Astrocyte of the cerebellum (primary cell): ENCODE measurements around the gene NR3C1.

Experiments
- DNase-seq: peaks from one replicate; pipeline ENCODE4 v3.0.0-alpha.2; 2011; ENCODE audit warnings: low read depth
- H3K4me3 ChIP-seq: 2 replicates; pipeline ENCODE4 v1.5.1; 2011; ENCODE audit warnings: mild to moderate bottlenecking, low read depth, low read length, moderate library complexity
- in situ Hi-C: cut with HindIII; loops from 2 replicates; pipeline ENCODE4 v1.10.0; 2017; ENCODE audit warnings: low sequenced_read_pairs
- TF ChIP-seq, protein P1 (sequence below): IDR thresholded peaks from 2 replicates; pipeline ENCODE4 v1.5.1; 2012; ENCODE audit warnings: low read length, low read depth, moderate library complexity, mild to moderate bottlenecking; ENCODE audit errors: missing control alignments

The NR3C1 gene

DNA sequence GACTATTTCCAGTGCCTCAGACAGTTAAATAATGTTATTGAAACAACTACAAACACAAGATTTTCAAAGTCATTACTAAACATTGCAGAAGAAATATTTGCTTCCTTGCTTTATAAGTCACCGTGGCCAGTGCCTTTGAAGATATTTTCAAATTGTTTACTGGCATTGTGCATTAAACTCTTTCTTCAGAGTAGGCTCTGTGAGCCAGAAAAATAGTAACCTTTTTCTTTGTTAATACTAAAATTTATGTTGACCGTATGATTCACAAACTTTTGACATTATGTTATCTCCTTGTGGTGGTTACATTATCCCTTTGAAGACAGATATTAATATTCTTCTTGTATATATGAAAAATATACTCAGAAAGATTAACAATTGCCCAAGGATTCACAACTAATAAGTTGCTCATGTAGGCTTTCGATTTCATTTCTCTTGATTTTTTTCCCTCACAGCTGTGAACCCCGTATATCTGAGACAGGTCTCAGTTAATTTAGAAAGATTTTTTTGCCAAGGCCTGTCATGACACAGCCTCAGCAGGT, 140.1 kb downstream of the NR3C1 start:
- in situ Hi-C loops = no loop called here
- TF ChIP-seq, protein P1, sequence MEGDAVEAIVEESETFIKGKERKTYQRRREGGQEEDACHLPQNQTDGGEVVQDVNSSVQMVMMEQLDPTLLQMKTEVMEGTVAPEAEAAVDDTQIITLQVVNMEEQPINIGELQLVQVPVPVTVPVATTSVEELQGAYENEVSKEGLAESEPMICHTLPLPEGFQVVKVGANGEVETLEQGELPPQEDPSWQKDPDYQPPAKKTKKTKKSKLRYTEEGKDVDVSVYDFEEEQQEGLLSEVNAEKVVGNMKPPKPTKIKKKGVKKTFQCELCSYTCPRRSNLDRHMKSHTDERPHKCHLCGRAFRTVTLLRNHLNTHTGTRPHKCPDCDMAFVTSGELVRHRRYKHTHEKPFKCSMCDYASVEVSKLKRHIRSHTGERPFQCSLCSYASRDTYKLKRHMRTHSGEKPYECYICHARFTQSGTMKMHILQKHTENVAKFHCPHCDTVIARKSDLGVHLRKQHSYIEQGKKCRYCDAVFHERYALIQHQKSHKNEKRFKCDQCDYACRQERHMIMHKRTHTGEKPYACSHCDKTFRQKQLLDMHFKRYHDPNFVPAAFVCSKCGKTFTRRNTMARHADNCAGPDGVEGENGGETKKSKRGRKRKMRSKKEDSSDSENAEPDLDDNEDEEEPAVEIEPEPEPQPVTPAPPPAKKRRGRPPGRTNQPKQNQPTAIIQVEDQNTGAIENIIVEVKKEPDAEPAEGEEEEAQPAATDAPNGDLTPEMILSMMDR = no peak
- H3K4me3 ChIP-seq = no peak overlapping the region
- DNase-seq = no peak

DNA sequence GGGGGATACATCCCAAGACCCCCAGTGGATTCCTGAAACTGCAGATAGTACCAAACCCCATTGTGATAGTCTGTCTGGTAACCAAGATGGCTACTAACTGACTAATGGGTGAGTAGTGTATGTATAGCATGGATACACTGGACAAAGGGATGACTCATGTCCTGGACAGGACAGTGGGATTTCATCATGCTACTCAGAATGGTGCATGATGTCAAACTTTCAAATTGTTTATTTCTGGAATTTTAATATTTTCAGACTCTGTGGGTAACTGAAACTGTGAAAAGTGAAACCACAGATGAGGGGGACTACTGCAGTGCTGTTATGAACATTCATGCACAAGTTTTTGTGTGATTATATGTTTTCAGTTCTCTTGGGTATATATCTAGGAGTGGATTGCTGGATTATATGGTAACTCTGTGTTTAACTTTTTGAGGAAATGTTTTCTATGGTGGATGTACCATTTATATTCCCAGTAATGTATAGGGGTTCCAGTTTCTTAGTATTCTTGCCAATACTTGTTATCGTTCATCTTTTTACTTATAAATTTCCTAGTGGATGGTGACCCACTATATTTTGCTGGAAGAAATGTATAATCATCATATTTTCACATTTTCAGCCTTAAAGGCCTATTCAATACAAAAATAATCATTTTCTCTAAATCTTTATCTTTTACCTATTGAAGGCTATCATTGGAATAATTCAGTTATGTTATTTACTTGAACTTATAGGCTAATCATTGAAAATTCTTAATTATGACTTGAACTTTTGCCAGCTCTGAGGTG, 140.9 kb downstream of the NR3C1 start:
- peak; percentile 80 for DNase-seq
- TF ChIP-seq, protein P1 = no peak
- in situ Hi-C loops = no loop called here

DNA sequence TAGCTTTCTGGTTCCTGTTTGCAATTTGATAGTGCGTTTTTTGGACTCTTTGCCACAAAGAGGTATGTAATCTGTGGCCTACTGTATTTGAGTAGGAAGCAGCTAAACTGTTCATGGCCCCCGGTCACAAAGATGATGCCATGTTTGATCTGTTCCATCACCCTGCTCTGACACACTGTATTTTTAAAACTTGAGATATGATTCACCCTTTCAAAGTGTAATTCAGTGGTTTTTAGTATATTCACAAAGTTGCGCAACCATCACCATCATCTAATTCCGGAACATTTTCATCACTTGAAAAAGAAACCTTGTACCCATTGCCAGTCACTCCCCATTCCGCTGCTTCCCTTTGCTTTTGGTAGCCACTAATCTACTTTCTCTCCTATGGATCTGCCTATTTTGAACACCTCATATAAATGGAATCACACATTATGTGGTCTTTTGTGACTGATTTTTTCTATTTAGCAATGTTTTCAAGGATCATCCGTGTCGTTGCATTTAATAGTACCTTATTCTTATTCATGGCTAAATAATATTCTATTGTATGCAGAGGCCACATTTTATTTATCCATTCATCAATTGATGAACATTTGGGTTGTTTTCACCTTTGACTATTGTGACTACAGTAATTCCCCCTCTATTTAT, 141.6 kb downstream of the NR3C1 start:
- in situ Hi-C loops = no loop called here
- TF ChIP-seq, protein P1 = no peak
- DNase-seq = no peak

More for the DNA sequence above, 140.9 kb downstream of the NR3C1 start:
- H3K4me3 ChIP-seq = no peak overlapping the region

DNA sequence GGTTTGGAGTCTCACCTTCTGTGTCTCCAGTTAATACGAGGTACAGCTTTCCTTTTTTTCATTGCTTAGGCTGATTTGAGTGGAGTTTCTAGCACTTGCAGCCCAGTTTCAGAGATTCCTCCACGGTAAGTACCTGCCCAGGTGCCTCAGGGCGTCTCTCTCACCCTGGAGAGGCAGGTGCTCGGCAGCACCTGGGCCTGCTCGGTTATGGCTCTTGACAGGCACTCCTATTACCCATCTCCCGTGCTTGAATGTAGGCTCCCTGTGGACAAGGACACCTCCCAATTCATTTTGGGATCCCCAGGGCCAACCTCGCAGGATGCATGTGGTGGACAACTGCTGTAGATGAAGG, 144.3 kb downstream of the NR3C1 start:
- no peak overlapping the region for H3K4me3 ChIP-seq
- DNase-seq = no peak
- in situ Hi-C loops = no loop called here
- TF ChIP-seq, protein P1 = no peak

More for the DNA sequence above, 141.6 kb downstream of the NR3C1 start:
- H3K4me3 ChIP-seq = no peak overlapping the region

DNA sequence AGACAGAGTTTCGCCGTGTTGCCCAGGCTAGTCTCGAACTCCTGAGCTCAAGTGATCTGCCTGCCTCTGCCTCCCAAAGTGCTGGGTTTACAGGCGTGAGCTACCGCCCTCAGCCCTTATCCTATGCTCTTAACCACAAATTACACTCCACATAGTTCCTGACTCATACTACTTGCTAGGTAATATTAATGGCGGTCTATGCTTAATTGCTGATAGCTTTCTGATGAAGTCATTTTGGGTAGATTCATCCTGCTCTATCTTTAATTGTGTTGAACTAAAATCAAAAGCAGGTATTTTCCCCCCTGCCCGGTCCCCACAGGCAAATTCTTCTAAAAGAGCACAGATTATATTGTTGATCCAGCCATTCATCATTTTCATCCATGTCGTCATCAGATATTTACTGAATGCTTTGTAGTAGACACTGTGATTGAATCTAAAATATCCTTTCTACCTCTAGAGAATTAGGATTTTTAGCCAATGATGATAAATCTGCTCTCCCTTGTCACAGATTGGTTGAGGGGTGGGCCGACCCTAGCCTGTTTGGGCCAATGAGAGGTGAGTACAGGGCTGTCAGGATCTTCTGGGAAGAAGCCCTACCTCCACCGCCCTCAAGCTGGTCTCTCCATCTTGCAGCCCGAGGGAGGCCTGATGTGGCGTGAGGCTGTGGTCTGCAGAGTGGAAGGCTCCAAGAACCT, 144.8 kb downstream of the NR3C1 start:
- TF ChIP-seq, protein P1 = no peak
- in situ Hi-C loops = no loop called here
- no peak overlapping the region for H3K4me3 ChIP-seq
- no peak for DNase-seq

DNA sequence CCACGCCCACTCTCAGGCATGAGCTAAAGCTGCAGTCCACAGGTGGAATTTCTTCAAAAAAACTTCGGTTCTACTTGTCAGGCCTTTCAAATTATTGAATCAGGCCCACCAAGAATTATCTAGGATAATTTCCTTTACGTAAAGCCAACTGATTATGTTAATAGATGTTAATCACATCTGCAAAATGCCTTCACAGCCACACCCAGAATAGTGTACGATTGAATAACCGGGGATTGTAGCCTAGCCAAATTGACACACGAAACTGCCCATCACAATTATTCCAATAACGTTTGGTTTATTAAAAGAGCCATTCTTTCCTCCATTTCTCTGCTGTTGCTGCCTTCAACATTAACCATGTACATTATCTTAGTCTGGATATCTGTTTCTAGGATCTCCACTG, 148.7 kb downstream of the NR3C1 start:
- no peak for DNase-seq
- H3K4me3 ChIP-seq = no peak overlapping the region
- TF ChIP-seq, protein P1 = no peak
- in situ Hi-C loops = no loop called here
